IPS-15b (cell line): ENCODE results near the gene SP110.

Experiments
- H3K27me3 ChIP-seq: one replicate; pipeline ENCODE4 v1.6.1; 2013; ENCODE audit warnings: low read length; ENCODE audit not compliant: control insufficient read depth, insufficient read depth
- H3K36me3 ChIP-seq: one replicate; pipeline ENCODE4 v1.6.1; 2013; ENCODE audit warnings: low read length; ENCODE audit not compliant: control insufficient read depth, insufficient read depth
- H3K4me1 ChIP-seq: one replicate; pipeline ENCODE4 v1.6.1; 2013; ENCODE audit warnings: mild to moderate bottlenecking, low read length; ENCODE audit not compliant: control insufficient read depth, insufficient read depth
- H3K4me3 ChIP-seq: one replicate; pipeline ENCODE4 v1.5.1; 2013; ENCODE audit warnings: low read depth, low read length
- H3K9ac ChIP-seq: one replicate; pipeline ENCODE4 v1.6.1; 2013; ENCODE audit warnings: low read depth, mild to moderate bottlenecking, low read length
- H3K9me3 ChIP-seq: one replicate; pipeline ENCODE4 v1.6.1; 2013; ENCODE audit warnings: mild to moderate bottlenecking, low read length; ENCODE audit not compliant: control insufficient read depth, insufficient read depth

The SP110 gene

DNA sequence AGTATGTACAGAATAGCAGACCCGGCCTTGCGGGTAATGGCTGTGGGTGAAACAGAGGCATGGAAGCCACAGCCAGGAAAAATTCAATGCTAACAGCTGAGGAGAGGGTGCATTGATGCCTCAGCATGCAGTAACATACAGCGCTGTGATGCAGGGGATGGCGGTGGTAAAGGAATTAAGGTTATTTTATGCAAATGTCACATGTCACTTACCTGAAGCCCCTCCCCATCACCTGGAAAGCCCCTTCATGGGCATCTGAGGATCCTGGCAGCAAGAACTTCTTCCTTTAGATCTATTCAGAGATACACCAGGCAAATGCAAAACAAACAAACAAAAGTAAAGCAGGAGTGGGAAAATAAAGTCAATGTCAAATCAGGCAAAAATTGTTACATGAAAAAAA, 1.7 kb upstream of the SP110 start:
- no peak overlapping the region for H3K9ac ChIP-seq
- no peaks in the 10 kb centered on the region for H3K4me1 ChIP-seq
- no peaks in the 10 kb centered on the region for H3K9me3 ChIP-seq
- H3K36me3 ChIP-seq = no peaks in the 10 kb centered on the region
- H3K4me3 ChIP-seq = no peak overlapping the region
- H3K27me3 ChIP-seq = no peaks in the 10 kb centered on the region

DNA sequence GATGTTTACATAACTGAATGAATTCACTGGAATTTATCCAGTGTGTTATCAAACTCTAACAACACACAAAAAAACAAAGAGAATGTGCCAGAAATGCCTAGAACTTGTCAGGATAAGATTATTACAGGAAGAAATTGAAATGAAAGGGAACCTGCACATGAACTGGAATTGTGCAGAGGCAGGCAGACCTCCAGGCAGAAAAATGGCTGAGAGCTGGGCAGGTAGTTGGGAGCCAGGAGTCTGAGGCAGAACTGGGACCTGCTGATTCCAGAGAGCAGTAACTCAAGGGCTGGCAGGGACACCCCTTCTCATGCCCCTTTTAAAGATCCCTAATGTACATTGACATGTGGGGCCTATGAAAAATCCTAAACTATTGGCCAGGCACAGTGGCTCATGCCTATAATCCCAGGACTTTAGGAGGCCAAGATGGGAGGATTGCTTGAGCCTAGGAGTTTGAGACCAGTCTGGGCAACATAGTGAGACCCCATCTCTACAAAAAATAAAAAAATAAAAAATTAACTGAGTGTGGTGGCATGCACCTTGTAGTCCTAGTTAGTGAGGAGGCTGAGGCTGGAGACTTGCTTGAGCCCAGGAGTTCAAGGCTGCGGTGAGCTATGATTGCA, 674 bp upstream of the SP110 start:
- Histone ChIP-seq H3K4me1 (no peaks in the 10 kb centered on the region), H3K9me3 (no peaks in the 10 kb centered on the region), H3K27me3 (no peaks in the 10 kb centered on the region), H3K4me3 (peak overlapping the region; percentile 68), H3K9ac (peak overlapping the region; percentile 82), H3K36me3 (no peaks in the 10 kb centered on the region)

DNA sequence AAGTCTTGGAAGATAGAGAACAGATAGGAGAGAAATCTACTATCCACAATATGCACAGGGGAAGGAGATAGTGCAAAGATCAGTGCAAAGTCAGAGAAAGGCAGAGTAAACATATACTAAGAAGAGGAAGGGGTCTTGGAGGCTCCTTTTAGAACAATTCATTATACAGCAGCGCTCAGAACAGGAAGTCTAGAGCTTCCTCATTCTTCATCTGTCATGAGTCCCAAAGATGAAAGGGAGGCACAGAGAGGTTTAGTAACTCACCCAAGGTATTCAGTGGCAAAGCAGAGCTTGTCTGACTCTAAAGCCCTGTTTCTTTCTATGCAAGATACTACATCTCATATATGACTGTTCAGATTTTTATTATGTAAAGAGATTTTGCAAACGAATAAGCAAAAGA, 1.4 kb downstream of the SP110 start:
- H3K9me3 ChIP-seq = no peaks in the 10 kb centered on the region
- no peak overlapping the region for H3K9ac ChIP-seq
- no peaks in the 10 kb centered on the region for H3K4me1 ChIP-seq
- H3K4me3 ChIP-seq = no peak overlapping the region
- H3K27me3 ChIP-seq = no peaks in the 10 kb centered on the region
- H3K36me3 ChIP-seq = no peaks in the 10 kb centered on the region

DNA sequence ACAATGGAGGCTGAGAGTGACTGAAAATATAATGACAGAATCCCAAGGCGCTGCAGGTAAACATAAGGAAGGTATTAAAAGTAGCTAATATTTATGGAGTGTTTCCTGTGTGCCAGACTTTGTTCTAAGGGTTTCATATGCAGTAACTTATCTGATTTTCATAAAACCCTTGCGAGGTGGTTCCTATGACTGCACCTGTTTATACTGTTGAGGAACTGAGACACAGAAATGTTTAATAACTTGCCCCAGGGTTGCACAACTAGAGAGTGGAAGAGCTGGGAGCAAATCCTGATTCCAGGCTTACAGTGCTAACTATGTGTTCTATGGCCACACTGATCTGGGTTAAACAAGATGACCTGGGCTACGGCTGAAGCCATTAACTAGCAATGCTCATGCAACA, 2.4 kb downstream of the SP110 start:
- no peaks in the 10 kb centered on the region for H3K9me3 ChIP-seq
- H3K9ac ChIP-seq = no peak overlapping the region
- no peaks in the 10 kb centered on the region for H3K4me1 ChIP-seq
- no peaks in the 10 kb centered on the region for H3K27me3 ChIP-seq
- no peaks in the 10 kb centered on the region for H3K36me3 ChIP-seq
- H3K4me3 ChIP-seq = no peak overlapping the region

- no peak overlapping the region for H3K9ac ChIP-seq
- no peak overlapping the region for H3K4me3 ChIP-seq
- no peaks in the 10 kb centered on the region for H3K36me3 ChIP-seq
These were observed 3.3 kb downstream of the SP110 start for GRCh38 chr2:230216489-230216888.

DNA sequence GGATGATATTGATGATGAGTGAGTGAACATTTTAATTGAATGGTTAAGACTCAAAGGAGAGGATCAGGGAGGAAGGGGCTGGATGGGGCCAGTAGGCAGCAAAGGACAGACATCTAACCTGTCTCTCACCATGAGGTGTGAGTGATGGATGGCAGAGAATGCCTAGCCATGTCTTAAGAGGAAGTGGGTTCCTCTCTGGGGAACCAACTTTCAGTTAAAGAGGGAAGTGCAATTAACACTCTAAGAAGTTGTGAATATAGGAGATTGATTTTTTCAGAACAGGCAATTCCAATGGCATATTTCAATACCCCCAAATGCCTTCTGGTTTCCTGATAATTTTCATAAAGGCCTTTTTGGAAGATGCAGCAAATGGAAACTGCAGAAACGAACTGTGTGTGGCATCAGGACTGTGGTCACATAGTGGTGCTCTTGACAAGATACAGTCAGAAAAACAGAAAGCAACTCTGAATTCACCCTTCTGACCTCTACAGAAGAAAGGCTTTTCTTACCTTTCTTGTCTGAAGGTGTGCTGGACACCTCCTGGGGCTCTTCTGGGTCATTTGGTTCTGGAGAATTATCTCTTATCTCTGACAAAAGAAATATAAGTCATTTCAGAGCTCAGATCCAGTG, 10.2 kb downstream of the SP110 start:
- Histone ChIP-seq H3K36me3 (no peaks in the 10 kb centered on the region), H3K9me3 (no peaks in the 10 kb centered on the region), H3K4me3 (no peak overlapping the region), H3K4me1 (no peaks in the 10 kb centered on the region), H3K27me3 (no peaks in the 10 kb centered on the region), H3K9ac (no peak overlapping the region)

More at GRCh38 chr2:230216489-230216888, 3.3 kb downstream of the SP110 start:
- Histone ChIP-seq H3K9me3 (no peaks in the 10 kb centered on the region), H3K4me1 (no peaks in the 10 kb centered on the region), H3K27me3 (no peaks in the 10 kb centered on the region)

- Histone ChIP-seq H3K9me3 (no peaks in the 10 kb centered on the region), H3K4me3 (no peak overlapping the region), H3K9ac (no peak overlapping the region), H3K4me1 (no peaks in the 10 kb centered on the region), H3K36me3 (no peaks in the 10 kb centered on the region), H3K27me3 (no peaks in the 10 kb centered on the region)
These were observed 11.2 kb downstream of the SP110 start for GRCh38 chr2:230208576-230208975.

GRCh38 chr2:230205721-230206120, 14.1 kb downstream of the SP110 start:
- Histone ChIP-seq H3K4me1 (no peaks in the 10 kb centered on the region), H3K36me3 (no peaks in the 10 kb centered on the region), H3K9me3 (no peaks in the 10 kb centered on the region), H3K9ac (no peak overlapping the region), H3K4me3 (no peak overlapping the region), H3K27me3 (no peaks in the 10 kb centered on the region)

GRCh38 chr2:230205034-230205433, 14.8 kb downstream of the SP110 start:
- no peaks in the 10 kb centered on the region for H3K9me3 ChIP-seq
- no peak overlapping the region for H3K4me3 ChIP-seq
- no peak overlapping the region for H3K9ac ChIP-seq
- no peaks in the 10 kb centered on the region for H3K4me1 ChIP-seq
- H3K36me3 ChIP-seq = no peaks in the 10 kb centered on the region
- H3K27me3 ChIP-seq = no peaks in the 10 kb centered on the region

- no peak overlapping the region for H3K9ac ChIP-seq
- no peaks in the 10 kb centered on the region for H3K4me1 ChIP-seq
- no peaks in the 10 kb centered on the region for H3K27me3 ChIP-seq
- H3K4me3 ChIP-seq = no peak overlapping the region
- no peaks in the 10 kb centered on the region for H3K9me3 ChIP-seq
- no peaks in the 10 kb centered on the region for H3K36me3 ChIP-seq
These were observed 16.6 kb downstream of the SP110 start for GRCh38 chr2:230203110-230203676.

GRCh38 chr2:230202430-230203109, 17.2 kb downstream of the SP110 start:
- H3K9ac ChIP-seq = no peak overlapping the region
- no peaks in the 10 kb centered on the region for H3K4me1 ChIP-seq
- no peaks in the 10 kb centered on the region for H3K27me3 ChIP-seq
- H3K9me3 ChIP-seq = no peaks in the 10 kb centered on the region
- H3K36me3 ChIP-seq = no peaks in the 10 kb centered on the region
- no peak overlapping the region for H3K4me3 ChIP-seq
